Measurements from ENCODE around the gene TP53BP2.
"Not testable (repeated sequence)": the region's sequence is repeated elsewhere in the genome, so short reads cannot be mapped to it uniquely, and the experiment has no call there.

TP53BP2 gene, protein sequence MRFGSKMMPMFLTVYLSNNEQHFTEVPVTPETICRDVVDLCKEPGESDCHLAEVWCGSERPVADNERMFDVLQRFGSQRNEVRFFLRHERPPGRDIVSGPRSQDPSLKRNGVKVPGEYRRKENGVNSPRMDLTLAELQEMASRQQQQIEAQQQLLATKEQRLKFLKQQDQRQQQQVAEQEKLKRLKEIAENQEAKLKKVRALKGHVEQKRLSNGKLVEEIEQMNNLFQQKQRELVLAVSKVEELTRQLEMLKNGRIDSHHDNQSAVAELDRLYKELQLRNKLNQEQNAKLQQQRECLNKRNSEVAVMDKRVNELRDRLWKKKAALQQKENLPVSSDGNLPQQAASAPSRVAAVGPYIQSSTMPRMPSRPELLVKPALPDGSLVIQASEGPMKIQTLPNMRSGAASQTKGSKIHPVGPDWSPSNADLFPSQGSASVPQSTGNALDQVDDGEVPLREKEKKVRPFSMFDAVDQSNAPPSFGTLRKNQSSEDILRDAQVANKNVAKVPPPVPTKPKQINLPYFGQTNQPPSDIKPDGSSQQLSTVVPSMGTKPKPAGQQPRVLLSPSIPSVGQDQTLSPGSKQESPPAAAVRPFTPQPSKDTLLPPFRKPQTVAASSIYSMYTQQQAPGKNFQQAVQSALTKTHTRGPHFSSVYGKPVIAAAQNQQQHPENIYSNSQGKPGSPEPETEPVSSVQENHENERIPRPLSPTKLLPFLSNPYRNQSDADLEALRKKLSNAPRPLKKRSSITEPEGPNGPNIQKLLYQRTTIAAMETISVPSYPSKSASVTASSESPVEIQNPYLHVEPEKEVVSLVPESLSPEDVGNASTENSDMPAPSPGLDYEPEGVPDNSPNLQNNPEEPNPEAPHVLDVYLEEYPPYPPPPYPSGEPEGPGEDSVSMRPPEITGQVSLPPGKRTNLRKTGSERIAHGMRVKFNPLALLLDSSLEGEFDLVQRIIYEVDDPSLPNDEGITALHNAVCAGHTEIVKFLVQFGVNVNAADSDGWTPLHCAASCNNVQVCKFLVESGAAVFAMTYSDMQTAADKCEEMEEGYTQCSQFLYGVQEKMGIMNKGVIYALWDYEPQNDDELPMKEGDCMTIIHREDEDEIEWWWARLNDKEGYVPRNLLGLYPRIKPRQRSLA

DNA sequence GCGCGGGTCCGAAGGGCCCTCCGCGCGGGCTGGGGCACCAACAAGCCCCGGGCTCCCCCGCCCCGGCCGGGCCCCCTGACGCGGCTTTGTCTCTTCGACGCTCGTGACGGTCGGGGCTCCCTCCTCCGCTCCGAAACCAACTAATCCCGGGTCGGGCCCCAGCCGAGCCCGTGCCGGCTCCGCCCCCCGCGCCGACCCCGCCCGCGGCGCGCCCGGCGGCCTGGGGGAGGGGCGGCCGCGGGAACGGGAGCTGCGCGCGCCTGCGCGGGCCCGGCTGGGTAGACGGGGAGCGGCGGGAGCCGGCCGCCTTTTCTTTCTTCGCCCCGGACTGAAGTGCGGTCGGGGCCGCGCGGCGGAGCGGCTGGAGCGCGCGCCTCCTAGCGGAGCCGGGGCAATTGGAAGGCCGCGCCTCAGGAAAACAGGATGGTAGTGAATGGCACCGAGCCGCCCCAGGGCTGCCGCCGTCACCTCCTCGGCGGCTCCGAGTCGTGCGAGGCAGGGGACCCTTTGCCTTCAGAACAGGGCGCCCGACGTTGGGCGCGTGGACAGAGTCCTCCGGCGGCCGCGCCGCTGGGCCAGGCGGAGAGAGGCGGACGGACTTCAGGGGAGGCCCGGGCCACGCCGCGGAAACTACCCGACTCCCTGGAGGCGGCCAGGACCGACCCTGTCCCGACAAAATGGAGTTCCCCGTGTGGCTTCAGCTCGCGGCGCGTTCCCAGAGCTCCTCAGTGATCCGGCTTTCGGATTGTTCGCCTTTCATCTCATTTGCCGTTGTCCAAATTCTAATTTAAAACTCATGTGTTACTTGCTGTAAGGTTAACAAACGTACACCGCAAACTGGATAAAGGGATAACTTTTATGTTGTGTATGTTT is at the start of gene TP53BP2:
Gene TP53BP2, minus strand, starts transcription at position 138 of the 873 bp plus-strand sequence. CDS start 267 bp downstream, outside the sequence.
- peak; percentile 85 for DNase-seq (ENCODE audit: low spot score)

DNA sequence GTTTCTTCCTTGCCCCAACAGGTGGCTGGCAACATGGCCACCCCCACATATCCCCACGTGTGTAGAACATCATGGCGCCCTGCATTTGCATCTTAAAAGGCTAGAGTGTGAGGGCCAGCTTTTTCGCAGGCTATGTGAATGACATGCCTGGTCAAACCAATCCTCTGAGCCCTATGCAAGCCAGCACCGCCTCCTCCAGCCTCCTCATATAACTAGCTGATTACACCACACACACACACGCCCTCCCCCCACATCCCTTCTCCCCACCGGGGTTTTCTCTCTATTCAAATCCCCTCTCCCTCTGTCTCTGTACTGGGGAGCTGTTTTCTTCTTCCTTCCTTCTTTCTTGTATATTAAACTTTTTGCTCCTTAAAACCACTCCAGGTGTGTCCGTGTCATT is 44.7 kb upstream of the TP53BP2 start:
- DNase-seq (ENCODE audit: low spot score), result not testable (repeated sequence)

DNA sequence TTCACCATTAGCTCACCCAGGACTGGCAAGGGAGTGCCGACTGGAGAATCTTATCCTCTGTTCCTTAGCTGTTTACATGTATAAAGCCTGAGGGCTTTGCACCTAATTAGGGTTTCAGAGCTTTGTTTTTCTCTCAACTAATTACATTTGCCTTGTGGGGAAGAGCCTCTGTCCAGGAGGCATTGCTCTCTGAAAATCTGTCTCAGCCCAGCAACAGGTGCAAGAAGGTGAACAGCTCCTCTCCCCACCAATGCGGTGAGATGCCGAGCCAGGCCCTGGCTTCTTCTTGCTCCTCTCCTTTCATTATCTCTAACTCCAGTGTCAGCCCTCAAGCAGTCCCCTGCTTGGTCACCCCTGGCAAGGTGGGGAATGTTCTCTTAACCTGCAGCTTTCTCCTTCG is 43.6 kb upstream of the TP53BP2 start:
- not testable (repeated sequence) for DNase-seq (ENCODE audit: low spot score)

DNA sequence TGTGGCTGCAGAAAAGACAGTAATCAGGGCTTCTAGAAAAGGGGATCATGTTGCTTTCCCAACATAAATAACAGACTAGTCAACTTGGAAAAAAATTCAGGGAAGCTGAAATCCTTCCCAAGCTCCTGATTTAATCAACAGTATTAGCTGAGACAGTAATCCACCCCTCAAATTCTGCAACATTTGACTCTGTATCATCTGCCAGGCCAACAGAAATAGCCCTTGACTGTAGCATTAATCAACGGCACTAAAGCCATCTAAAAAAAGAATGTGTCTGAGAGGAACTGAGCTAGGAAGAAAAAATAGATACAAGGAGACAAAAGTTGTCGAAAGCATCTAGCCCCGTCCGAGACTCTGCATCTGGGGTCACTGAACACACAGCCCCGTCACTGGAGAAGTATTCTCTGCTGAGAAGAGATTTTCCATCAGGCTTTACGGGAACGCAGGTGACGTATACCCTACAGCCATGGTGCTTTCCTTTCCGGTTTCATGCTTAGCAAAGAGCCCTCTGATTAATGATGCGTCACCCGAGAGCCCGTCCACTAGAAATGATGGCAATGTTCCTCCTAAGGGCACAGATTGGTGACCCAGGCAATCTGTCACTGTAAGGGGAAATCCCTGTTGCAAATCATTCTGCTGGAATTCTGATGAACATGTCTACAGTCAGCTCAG is 42.1 kb upstream of the TP53BP2 start:
- no peak for DNase-seq (ENCODE audit: low spot score)

DNA sequence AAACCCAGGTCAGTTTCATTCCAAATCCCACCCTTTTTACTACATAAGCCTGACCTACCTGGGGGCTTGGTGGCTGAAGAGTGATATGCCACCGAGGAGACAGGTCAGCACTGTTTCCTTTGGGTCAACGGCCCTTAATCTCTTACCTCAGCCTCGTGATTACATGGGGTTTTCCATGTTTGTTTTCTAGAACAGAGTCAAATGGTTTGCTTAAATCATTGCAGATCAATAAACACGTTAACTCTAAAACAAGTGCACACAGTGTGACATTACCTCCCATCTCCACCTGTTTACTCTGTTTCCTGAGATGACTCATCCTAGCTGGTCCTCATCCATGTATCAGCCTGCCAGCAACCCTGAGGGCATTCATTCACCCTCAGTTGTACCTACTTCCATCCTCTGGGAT is 40.8 kb upstream of the TP53BP2 start:
- no peak for DNase-seq (ENCODE audit: low spot score)

DNA sequence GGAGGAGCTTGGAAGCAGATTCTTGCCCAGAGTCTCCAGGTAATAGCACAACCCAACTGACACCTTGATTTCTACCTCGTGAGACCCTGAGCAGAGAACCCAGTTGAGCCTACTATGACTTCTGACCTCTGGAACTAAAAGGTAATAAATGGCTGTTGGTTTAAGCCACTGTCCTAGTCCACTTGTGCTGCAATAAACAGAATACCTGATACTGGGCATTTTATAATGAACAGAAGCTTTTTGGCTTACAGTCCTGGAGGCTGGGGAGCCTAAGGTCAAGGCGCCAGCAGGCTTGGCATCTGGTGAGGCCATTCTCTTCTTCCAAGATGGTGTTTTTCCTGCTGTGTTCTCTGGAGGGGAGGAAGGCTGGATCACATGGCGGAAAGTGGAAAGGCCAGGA is 39.9 kb upstream of the TP53BP2 start:
- no peak for DNase-seq (ENCODE audit: low spot score)

DNA sequence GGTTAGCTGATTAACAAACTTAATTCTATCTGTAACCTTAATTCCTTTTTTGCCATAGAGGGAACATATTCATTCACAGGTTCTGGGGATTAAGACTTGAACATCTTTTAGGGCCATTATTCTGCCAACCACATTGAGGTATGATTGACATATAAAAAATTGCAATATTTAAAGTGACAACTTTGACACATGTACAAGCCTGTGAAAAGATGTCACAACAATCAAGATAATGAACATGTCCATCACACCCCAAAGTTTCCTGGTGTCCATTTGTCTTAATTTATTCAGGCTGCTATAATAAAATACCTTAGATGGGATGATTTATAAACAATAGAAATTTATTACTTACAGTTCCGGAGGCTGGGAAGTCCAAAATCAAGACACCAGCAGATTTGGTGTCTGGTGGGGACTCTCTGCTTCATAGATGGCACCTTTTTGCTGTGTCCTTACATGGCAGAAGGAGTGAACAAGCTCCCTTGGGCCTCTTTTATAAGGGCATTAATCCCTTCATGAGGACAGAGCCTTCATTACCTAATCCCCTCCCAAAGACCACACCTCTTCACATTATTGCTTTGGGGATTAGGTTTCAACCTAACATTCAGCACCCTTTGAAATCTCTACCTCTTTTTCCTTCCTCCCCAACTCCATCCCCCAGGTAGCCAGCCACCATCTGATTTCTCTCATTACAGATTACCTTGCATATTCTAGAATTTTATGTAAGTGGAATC is 33.0 kb upstream of the TP53BP2 start:
- no peak for DNase-seq (ENCODE audit: low spot score)

DNA sequence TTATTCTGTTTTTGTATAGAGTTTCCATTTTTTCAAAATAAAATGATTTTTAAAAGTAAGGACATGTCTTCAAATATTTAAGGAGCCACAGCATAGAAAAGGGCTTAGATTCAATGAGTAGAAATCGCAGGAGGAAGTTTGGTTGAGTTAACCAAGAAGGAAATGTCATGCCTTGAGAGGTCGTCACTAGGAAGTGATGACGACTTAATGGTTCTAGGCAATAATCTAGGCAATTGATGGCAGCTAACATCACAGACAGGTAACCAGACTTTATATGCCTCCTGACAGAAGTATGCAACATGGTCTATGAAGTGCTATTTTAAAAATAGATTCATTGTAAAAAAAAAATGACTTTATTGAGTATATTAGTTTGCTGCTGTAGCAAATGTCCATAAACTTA is 32.1 kb upstream of the TP53BP2 start:
- DNase-seq (ENCODE audit: low spot score), result no peak

DNA sequence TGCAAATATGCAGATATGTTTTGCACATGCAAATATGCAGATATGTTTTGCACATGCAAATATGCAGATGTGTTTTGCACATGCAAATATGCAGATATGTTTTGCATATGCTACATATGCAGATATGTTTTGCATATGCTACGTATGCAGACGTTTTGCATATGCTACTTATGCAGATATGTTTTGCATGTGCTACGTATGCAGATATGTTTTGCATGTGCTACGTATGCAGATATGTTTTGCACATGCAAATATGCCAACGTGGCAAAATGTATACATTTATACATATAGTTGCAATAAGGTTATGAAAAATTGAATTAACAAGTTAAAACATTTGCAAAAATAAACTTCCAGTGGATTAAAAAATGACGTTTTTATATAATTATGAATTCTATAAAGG is 30.8 kb upstream of the TP53BP2 start:
- DNase-seq (ENCODE audit: low spot score), result peak; percentile 81

DNA sequence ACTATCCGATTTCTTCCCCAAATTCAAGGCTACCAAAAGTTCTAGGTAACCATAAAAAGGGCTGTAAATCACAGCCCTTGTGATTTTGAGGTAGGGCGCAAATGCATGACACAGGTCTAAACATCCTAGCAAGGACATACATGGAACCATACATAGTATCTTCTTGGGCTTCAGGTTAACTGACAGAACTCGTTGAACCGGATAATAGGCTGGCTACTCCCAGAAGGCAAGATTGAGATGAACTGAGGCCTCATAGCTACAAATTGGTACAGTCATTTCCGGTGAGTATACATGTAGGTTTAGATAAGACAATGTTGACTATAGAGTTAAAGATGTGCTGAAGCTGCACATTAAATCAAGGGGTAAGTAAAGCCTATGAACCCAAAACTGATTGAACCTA is 27.3 kb upstream of the TP53BP2 start:
- DNase-seq (ENCODE audit: low spot score), result no peak

DNA sequence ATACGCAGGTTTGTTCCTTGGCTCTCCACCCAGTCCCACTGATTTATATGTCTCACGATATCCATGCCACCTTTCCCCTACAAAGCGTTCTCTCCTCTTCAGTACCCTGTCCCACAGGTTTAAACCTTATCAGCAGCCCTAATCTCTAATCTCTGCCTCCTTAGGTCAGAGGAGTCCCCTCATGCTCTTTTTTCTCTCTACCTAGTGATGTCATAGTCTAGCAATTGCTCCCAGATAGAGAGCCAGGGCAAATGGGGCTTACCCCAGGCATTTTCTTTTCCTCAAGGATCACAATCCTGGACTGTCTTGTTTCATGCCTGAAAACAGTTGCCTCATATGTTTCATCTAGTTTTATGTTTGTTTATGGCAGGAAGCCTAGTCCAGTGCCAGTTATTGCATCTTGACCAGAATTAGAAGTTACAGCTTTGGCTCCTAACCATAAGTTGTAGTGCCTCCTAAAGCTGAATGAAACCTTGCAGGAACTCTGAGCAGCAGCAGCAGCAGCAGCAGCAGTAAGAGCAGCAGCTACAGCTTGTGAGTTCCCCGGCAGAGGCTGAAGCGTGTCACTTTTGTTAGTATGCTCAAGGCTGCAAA is 26.7 kb upstream of the TP53BP2 start:
- DNase-seq (ENCODE audit: low spot score), result no peak

DNA sequence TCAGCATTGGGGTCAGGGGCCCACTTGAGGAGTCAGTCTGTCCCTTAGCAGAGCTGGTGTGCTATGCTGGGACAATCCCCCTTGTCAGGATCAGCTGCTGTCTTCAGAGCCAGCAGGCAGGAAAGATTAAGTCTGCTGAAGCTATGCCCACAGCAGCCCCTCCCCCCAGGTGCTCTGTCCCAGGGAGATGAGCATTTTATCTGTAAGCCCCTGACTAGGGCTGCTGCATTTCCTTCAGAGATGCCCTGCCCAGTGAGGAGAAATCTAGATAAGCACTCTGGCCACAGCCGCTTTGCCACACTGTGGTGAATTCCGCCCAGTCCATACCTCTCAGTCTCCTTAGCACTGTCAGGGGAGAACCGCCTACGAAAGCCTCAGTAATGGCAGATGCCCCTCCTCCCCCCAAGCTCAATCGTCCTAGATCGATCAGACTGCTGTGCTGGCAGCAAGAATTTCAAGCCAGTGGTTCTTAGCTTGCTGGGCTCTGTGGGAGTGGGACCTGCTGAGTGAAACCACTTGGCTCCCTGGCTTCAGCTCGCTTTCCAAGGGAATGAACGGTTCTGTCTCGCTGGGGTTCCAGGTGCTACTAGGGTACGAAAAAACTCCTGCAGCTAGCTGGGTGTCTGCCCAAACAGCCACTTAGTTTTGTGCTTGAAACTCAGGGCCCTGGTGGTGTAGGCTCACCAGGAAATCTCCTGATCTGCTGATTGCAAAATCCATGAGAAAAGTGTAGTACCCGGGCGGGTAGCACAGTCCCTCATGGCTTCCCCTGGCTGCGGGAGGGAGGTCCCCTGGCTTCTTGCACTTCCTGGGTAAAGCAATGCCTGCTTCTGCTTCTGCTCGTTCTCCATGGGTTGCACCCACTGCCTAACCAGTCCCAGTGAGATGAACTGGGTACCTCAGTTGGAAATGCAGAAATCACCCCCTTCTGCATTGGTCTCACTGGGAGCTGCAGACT is 25.1 kb upstream of the TP53BP2 start:
- no peak for DNase-seq (ENCODE audit: low spot score)

DNA sequence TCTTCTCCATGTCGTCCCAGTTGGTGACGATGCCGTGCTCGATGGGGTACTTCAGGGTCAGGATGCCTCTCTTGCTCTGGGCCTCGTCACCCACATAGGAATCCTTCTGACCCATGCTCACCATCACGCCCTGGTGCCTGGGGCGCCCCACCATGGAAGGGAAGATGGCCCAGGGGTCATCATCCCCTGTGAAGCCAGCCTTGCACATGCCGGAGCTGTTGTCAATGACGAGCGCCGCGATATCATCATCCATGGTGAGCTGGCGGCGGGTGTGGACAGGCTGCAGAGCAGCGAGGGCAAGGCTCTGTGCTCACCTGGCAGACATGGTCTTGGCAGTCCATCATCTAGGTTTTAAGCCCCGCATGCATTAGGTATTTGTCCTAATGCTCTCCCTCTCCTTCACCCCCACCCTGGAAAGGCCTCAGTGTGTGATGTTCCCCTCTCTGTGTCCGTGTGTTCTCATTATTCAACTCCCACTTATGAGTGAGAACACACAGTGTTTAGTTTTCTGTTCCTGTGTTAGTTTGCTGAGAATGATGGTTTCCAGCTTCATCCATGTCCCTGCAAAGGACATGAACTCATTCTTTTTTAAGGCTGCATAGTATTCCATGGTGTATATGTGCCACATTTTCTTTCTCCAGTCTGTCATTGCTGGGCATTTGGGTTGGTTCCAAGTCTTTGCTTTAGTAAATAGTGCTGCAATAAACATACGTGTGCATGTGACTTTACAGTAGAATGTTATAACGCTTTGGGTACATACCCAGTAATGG is 19.0 kb upstream of the TP53BP2 start:
- not testable (repeated sequence) for DNase-seq (ENCODE audit: low spot score)

DNA sequence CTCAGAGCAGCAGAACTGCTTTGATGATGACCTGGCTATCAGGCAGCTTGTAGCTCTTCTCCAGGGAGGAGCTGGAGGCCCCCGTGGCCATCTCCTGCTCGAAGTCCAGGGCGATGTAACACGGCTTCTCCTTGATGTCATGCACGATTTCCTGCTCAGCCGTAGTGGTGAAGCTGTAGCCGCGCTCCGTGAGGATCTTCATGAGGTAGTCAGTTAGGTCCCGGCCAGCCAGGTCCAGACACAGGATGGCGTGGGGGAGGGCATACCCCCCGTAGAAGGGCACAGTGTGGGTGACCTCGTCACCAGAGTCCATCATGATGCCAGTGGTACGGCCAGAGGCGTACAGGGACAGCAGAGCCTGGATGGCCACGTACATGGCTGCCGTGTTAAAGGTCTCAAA is 18.3 kb upstream of the TP53BP2 start:
- DNase-seq (ENCODE audit: low spot score), result no peak

DNA sequence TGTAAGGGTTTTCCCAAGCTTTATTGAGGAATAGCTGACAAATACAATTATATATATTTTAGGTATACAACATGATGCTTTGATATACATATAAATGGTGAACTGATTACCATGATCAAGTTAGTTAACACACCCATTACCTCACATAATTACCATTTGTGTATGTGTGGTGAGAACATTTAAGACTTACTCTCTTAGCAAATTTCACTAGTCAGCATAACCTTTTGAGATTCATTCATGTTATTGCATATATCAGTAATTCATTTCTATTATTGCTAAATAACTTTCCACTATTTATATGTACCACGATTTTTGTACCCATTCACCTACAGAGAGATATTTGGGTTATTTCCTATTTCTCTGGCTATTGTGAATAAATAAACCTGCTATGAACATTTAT is 16.2 kb upstream of the TP53BP2 start:
- DNase-seq (ENCODE audit: low spot score), result no peak

DNA sequence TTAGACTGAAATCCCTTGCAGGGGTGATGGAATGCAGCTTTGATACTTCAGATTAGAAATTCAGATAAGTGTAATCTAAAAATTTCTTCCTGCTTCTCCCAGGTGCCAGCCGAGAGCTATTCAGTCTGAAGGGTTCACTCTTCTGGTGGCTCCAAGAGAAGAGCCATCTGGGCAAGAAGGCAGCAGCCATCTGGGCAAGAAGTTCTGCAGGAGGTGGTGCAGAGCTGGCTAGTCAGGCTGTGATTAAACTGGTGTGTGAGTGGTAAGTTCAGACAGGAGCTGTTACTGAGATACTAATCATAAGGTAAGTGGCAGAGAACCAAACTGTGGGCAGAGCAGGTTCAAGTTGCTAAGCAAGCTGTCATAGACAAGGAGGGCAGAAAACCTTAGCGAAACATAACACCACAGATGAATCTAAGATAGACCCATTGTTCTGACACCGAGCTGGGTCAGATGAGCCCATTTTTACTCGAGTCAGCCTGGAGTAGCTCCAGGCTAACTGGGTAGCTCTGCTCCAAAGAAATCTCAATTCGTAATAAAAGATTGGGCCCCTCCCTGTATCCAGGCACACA is 14.4 kb upstream of the TP53BP2 start:
- no peak for DNase-seq (ENCODE audit: low spot score)

DNA sequence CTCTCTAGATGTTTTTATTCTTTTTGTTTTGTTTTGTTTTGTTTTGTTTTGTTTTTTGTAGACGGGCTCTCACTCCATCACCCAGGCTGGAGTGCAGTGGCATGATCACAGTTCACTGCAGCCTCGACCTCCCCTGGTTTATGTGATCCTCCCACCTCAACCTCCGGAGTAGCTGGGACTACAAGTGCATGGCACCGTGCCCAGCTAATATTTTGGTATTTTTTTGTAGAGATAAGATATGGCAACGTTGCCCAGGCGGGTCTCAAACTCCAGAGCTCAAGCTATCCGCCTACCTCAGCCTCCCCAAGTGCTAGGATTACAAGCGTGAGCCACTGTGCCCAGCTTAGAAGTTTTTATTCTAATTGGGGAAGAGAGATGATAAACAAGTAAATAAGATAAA is 13.3 kb upstream of the TP53BP2 start:
- no peak for DNase-seq (ENCODE audit: low spot score)

DNA sequence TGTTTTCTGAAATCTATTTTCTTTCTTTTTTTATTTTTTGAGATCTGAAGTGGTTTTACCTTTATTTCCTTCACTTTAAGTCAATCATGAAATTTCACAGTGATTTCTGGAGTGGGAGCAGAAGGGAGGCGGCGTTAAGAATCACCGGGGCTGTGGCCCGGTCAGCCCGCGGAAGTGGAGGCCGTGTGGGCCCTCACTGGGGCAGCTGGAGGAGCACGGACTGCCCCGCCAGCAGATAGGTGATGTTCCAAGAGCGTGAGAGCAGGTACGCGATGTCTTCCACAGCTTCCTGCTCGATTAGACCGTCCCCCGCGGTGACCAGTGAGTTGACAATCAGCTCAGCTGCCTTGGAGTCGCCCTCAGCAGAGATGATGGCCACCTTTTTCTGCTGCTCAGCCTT is 10.6 kb upstream of the TP53BP2 start:
- DNase-seq (ENCODE audit: low spot score), result no peak
